GM12875 (cell line): ENCODE data around the gene GRPEL1.

Experiments
- H3K4me3 ChIP-seq: one replicate; pipeline ENCODE4 v1.5.1; 2011; ENCODE audit warnings: low read depth, low read length, control low read depth
- CTCF ChIP-seq: IDR thresholded peaks from 2 replicates; pipeline ENCODE4 v1.5.1; 2011; ENCODE audit warnings: low read depth, mild to moderate bottlenecking, control low read depth, inconsistent platforms, low read length, moderate library complexity, borderline replicate concordance; ENCODE audit not compliant: insufficient read depth

GRPEL1 gene

DNA sequence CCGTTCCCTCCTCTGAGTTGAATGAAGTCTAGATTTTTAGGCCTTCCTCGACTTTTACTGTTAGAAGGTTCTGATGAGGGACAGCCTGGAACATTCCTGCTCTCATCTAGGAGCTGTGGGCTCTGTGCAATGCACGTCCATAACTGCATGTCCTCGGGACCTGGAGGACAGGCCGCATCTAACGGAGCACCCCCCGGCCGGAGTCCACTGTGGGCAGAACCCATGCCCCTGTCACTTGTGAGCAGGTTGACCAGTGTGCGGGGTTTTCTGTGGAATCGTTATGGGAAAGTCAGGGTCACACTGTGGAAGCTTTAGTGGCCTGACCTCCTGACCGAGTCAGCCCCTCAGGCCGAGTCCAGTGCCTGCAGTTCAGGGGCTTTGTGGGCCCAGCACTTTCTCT, 44.0 kb downstream of the GRPEL1 start:
- H3K4me3 ChIP-seq, result no peak overlapping the region
- TF ChIP-seq CTCF, result no peak

DNA sequence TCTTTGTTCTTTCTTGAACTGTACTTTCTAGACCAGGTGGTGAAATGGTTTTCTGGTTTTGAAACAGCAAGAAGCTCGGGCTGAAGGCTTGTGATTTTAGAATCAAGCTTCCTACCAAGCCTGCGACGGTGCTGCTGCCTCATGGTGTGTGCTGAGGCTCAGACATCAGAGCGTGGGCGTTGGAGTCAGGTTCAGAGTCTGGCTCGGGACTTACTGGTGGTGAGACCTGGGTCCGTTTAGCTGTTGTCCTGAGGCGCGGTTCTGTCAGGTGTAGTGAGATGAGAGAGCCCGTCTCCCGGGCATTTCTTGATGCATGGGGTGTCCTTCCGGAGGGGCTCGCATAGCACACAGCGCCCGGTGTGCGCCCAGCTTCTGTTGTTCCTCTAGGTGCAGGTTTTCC, 44.4 kb downstream of the GRPEL1 start:
- no peak overlapping the region for H3K4me3 ChIP-seq
- no peak for TF ChIP-seq CTCF

- H3K4me3 ChIP-seq, result no peak overlapping the region
- TF ChIP-seq CTCF, result no peak
Measured at GRCh38 chr4:7021930-7022664, 45.8 kb downstream of the GRPEL1 start.

- no peak for TF ChIP-seq CTCF
- no peak overlapping the region for H3K4me3 ChIP-seq
Measured at GRCh38 chr4:7021355-7021754, 46.5 kb downstream of the GRPEL1 start.

DNA sequence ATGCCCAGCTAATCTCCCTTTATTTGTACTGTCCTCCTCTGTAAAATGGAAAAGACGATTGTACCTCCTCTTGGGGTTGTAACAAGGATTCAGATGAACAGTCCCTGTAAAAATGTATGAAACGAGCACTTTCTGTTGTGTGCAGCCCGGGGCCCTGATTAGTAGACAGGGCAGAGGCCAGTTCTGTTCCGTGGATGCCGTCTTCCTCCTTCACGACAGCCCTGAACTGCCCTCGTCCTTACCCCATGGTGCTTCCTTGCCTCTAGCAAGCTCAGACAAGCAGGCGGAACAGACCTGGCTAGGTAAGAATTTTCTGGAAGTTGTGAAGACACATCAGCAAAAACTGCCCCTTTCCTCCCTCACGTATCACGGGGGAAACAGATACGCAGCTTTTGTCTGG, 47.0 kb downstream of the GRPEL1 start:
- TF ChIP-seq CTCF, result no peak
- no peak overlapping the region for H3K4me3 ChIP-seq

GRCh38 chr4:7020290-7020689, 47.6 kb downstream of the GRPEL1 start:
- H3K4me3 ChIP-seq, result no peak overlapping the region
- no peak for TF ChIP-seq CTCF

DNA sequence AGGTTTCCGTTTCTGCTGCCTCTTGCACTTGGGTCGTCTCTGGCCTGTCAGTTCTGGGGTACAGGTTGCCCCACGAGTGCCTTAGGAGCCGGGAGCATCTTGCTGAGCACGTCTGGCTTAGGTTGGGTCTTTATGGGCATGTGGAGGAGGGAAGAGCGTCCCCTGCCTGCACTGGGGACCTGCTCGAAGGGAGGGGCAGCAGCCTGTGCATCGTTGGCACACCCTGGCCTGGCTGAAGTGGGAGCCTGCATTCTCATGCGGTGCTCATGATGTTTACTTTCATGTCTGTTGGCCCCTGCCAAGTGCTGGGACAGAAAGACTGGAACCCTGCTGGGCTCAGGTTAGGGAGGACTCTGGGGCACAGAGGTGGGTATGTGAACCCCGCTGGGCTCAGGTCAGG, 48.5 kb downstream of the GRPEL1 start:
- no peak for TF ChIP-seq CTCF
- H3K4me3 ChIP-seq, result no peak overlapping the region
